Mesothelial cell of epicardium (in vitro differentiated cells): ENCODE measurements around the gene STARD8. TPM values are rescaled to one million over a fixed set of nuclear protein-coding genes. Genes with fewer than 3 reads are reported as not detected.

Experiments
- DNase-seq, 2 experiments: peaks; one replicate each; pipeline ENCODE4 v3.0.0; 2021; ENCODE audit warnings: low spot score in 2 of 2; ENCODE audit not compliant: unreplicated experiment in 2 of 2
- H3K27ac Mint-ChIP-seq: 2 replicates; pipeline ENCODE4 v1.8.0; 2021; ENCODE audit warnings: mixed read lengths
- H3K27me3 Mint-ChIP-seq: 2 replicates; pipeline ENCODE4 v1.8.0; 2021; ENCODE audit warnings: low read depth, mixed read lengths
- H3K36me3 Mint-ChIP-seq: 2 replicates; pipeline ENCODE4 v1.8.0; 2021; ENCODE audit warnings: mixed read lengths
- H3K4me1 Mint-ChIP-seq: 2 replicates; pipeline ENCODE4 v1.8.0; 2021; ENCODE audit warnings: mixed read lengths
- H3K4me3 Mint-ChIP-seq: 2 replicates; pipeline ENCODE4 v1.8.0; 2021; ENCODE audit warnings: mild to moderate bottlenecking, moderate library complexity, mixed read lengths
- H3K9me3 Mint-ChIP-seq: 2 replicates; pipeline ENCODE4 v1.8.0; 2021; ENCODE audit warnings: mixed read lengths
- total RNA-seq: library from RNA; stranded (reverse); gene quantifications from 3 replicates; pipeline ENCODE4 v1.2.1, GENCODE V29; 2021
- TF ChIP-seq, protein P1 (sequence below): fragments of 200-600 bp; sonication (generic); IDR thresholded peaks from one replicate; pipeline ENCODE4 v1.5.0; 2021; ENCODE audit warnings: antibody characterized with exemption; ENCODE audit not compliant: unreplicated experiment

The STARD8 gene
- total RNA-seq, 1 donor from 2014 or later: 6.4 TPM

DNA sequence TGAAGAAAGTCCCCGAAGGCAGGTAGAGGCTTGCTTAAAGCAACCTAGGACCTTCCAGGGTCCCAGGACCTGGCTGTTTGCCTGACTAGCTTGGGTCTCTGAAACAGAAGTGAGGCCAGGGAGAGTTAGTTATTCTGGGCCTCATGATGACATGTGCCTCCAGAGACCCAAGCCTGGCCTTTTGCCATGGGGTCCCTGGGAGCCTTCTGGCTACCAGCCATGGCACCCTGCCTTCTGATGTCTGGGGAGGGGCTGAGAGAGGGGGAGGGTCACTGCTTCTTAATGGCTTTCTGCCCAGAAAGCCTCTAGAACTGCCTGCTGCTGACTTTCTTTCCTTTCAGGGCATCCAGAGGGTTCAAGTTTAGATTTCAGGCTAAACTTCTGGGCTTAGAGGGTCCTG lies 1.0 kb upstream of the STARD8 start:
- no peak overlapping the region for H3K4me3 Mint-ChIP-seq
- peaks cover 7% of the 10 kb centered on the region for H3K4me1 Mint-ChIP-seq
- TF ChIP-seq, protein P1, sequence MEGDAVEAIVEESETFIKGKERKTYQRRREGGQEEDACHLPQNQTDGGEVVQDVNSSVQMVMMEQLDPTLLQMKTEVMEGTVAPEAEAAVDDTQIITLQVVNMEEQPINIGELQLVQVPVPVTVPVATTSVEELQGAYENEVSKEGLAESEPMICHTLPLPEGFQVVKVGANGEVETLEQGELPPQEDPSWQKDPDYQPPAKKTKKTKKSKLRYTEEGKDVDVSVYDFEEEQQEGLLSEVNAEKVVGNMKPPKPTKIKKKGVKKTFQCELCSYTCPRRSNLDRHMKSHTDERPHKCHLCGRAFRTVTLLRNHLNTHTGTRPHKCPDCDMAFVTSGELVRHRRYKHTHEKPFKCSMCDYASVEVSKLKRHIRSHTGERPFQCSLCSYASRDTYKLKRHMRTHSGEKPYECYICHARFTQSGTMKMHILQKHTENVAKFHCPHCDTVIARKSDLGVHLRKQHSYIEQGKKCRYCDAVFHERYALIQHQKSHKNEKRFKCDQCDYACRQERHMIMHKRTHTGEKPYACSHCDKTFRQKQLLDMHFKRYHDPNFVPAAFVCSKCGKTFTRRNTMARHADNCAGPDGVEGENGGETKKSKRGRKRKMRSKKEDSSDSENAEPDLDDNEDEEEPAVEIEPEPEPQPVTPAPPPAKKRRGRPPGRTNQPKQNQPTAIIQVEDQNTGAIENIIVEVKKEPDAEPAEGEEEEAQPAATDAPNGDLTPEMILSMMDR: no peak
- H3K27me3 Mint-ChIP-seq: no peaks in the 10 kb centered on the region
- no peaks in the 10 kb centered on the region for H3K36me3 Mint-ChIP-seq
- H3K27ac Mint-ChIP-seq: no peak overlapping the region
- peaks cover 9% of the 10 kb centered on the region for H3K9me3 Mint-ChIP-seq
- DNase-seq: no peak

DNA sequence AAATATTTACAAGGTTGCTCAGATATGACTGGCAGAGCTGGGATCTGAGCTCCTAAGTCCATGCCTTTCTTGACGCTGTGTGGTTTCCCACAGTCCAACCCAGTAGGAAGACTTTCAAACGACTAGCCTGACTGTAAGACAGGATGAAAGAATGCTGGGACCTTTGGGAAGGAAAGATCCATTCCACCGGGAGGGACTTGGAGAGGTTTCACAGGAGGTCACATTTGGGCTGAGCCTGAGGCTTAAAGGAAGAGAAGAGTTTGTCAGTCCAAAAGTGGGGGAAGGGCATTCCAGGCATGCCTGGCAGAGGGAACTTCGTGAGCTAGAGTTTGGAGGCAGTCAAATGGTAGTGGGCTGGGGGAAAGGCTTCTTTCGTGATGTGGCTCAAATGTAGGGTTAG lies 1.5 kb downstream of the STARD8 start:
- TF ChIP-seq, protein P1: no peak
- peak overlapping the region; percentile 36 for H3K4me3 Mint-ChIP-seq
- peak overlapping the region; percentile 74 for H3K27ac Mint-ChIP-seq
- peaks cover 7% of the 10 kb centered on the region for H3K4me1 Mint-ChIP-seq
- H3K9me3 Mint-ChIP-seq: peaks cover 13% of the 10 kb centered on the region
- no peaks in the 10 kb centered on the region for H3K36me3 Mint-ChIP-seq
- DNase-seq: no peak
- no peaks in the 10 kb centered on the region for H3K27me3 Mint-ChIP-seq

DNA sequence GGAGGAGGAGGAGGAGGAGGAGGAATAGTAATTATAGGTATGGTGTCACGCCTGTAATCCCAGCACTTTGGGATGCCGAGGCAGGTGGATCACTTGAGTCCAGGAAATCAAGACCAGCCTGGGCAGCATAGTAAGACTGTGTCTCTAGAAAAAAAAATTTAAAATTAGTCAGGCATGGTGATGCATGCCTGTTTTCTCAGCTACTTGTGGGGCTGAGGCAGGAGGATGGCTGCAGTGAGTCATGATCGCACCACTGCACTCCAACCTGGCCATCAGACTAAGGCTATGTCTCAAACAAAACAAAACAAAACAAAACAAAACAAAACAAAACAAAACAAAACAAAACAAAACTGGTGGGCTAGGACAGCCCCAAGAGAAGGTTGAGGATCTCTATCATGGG lies 3.0 kb downstream of the STARD8 start:
- no peak for DNase-seq
- Mint-ChIP-seq H3K4me1 (peaks cover 7% of the 10 kb centered on the region), H3K27me3 (no peaks in the 10 kb centered on the region), H3K27ac (no peak overlapping the region), H3K9me3 (peaks cover 13% of the 10 kb centered on the region), H3K4me3 (no peak overlapping the region), H3K36me3 (no peaks in the 10 kb centered on the region)
- TF ChIP-seq, protein P1: no peak

DNA sequence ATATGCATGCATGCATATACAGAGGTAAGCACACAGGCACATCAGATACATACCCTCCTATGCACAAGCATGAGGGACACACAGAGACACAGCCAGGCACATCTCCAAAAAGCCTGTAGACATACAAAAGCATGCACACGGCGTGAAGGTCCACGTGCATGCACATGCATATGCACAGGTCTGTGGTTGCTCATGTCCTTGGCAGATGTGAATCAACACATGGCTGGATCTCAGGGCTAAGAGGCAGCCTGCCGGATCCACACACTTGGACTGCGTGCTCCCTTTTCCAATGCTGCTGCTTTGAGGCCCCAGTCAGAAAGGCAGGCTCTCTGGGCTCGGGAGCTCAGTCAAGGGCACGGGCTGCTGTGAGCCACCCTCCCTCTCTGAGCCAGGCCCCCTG lies 3.6 kb downstream of the STARD8 start:
- no peak overlapping the region for H3K4me3 Mint-ChIP-seq
- H3K4me1 Mint-ChIP-seq: peaks cover 7% of the 10 kb centered on the region
- peaks cover 17% of the 10 kb centered on the region for H3K9me3 Mint-ChIP-seq
- no peak overlapping the region for H3K27ac Mint-ChIP-seq
- DNase-seq: no peak
- H3K27me3 Mint-ChIP-seq: no peaks in the 10 kb centered on the region
- H3K36me3 Mint-ChIP-seq: no peaks in the 10 kb centered on the region
- TF ChIP-seq, protein P1: no peak

DNA sequence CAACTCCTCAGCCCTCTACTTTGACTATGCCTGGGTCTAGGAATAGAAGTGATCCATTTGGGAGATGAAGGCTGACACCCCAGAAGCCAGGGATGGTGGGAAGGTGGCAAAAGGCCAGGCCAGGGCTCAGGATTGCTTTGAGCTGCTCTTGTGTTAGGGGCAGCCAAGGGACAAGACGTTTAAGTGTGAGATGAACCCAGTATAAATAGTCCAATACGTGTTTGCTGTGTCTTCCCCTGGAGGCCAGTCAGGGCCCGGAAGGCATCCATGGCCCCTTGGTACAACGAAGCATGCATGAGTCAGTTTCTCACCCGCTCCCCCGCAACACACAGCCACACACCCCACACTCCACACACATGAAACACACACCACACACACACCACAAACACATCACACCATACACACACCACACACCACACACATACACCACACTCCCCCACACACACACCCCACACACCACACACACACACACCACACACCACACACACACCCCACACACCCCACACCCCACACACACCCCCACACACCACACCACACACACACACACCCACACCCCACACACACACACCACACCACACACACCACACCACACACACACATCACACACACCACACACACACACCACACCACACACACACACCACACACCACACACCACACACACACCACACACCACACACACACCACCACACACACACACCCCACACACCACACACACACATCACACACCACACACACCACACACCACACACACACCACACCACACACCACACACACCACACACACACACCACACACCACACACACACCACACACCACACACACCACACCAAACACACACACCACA lies 5.1 kb downstream of the STARD8 start:
- no peak for DNase-seq
- H3K27ac Mint-ChIP-seq: no peak overlapping the region
- no peaks in the 10 kb centered on the region for H3K27me3 Mint-ChIP-seq
- H3K9me3 Mint-ChIP-seq: peaks cover 19% of the 10 kb centered on the region
- no peak overlapping the region for H3K4me3 Mint-ChIP-seq
- H3K4me1 Mint-ChIP-seq: peaks cover 7% of the 10 kb centered on the region
- no peaks in the 10 kb centered on the region for H3K36me3 Mint-ChIP-seq
- TF ChIP-seq, protein P1: no peak
